Endothelial cell of umbilical vein (primary cell): Measurements from ENCODE around the gene FAM120B.

ENCODE experiments used
- CTCF ChIP-seq, 2 donors: IDR thresholded peaks; 1 replicate in 1 of 2; 2 replicates in 1 of 2; pipeline ENCODE4 v1.5.1; 2011; ENCODE audit warnings: low read length in 2 of 2, mild to moderate bottlenecking in 2 of 2, moderate library complexity in 2 of 2, control low read depth in 1 of 2, inconsistent platforms in 1 of 2, low read depth in 1 of 2; ENCODE audit not compliant: insufficient read depth in 1 of 2; ENCODE audit errors: extremely low read depth in 1 of 2
- EZH2 ChIP-seq: IDR thresholded peaks from 2 replicates; pipeline ENCODE4 v1.6.1; 2012; ENCODE audit warnings: borderline replicate concordance, low read depth, mild to moderate bottlenecking, moderate library complexity, low read length, inconsistent platforms; ENCODE audit not compliant: severe bottlenecking
- MYC ChIP-seq: IDR thresholded peaks from one replicate; pipeline ENCODE4 v1.6.1; 2011; ENCODE audit warnings: mild to moderate bottlenecking, low read depth, low read length
- POLR2A ChIP-seq: IDR thresholded peaks from 2 replicates; pipeline ENCODE4 v1.6.1; 2012; ENCODE audit warnings: low read depth, mild to moderate bottlenecking, control low read depth, low read length

GRCh38 chr6:170451762-170452651 is 145.4 kb downstream of the FAM120B start:
- TF ChIP-seq CTCF (IDR thresholded peaks at IDR 0.05; ENCODE audit: extremely low read depth in 1 of 2, insufficient read depth in 1 of 2, low read depth in 1 of 2, low read length in 2 of 2): no peak
- no peak for TF ChIP-seq POLR2A
- no peak for TF ChIP-seq EZH2
- no peak for TF ChIP-seq MYC
